HepG2 (cell line): ENCODE results near the gene TBC1D7. TPM values are rescaled to one million over a fixed set of nuclear protein-coding genes. Genes with fewer than 3 reads are reported as not detected.

Source experiments
- ATAC-seq: fragments of 200-7000 bp; cut with Tn5 transposase; 3 replicates; pipeline ENCODE4 v1.9.1; 2020; ENCODE audit warnings: mild to moderate bottlenecking, moderate library complexity
- BruUV-seq: library from RNA; stranded (reverse); fragments of 400-500 nt; replicated peaks from 2 replicates; lab custom pipeline; 2021; lab: Mats Ljungman, UMichigan
- CTCF ChIA-PET: fragments of 300-600 bp; formaldehyde crosslinking; extraction: SDS; loops from one replicate; lab custom pipeline; 2021; ENCODE audit warnings: low total read pairs, inconsistent platforms, low intra/inter-chr PET ratio; lab: Yijun Ruan, JAX
- POLR2A ChIA-PET: fragments of 350-600 bp; sonication (Branson Sonifier 250); formaldehyde crosslinking; loops from one replicate; lab custom pipeline; 2020; ENCODE audit warnings: antibody characterized with exemption, inconsistent platforms; lab: Yijun Ruan, JAX
- DNase-seq: peaks from one replicate; pipeline ENCODE4 v3.0.0-alpha.2; 2015; ENCODE audit warnings: low spot score
- FAIRE-seq: peaks from 3 replicates; lab custom pipeline; 2011; peaks lifted over from hg19 to GRCh38; lab: Jason Lieb, UNC
- H2AFZ ChIP-seq: one replicate; pipeline ENCODE4 v1.6.1; 2011; ENCODE audit warnings: low read length, inconsistent platforms
- H3K27ac ChIP-seq: fragments of 300-600 bp; 3 replicates; pipeline ENCODE4 v1.8.0; 2011; ENCODE audit warnings: mixed run types, mild to moderate bottlenecking, mixed read lengths, low read length, inconsistent platforms; ENCODE audit not compliant: insufficient read depth; ENCODE audit errors: extremely low read length
- H3K27me3 ChIP-seq, 2 experiments: fragments of 200-600 bp in 1 of 2; 2 replicates in 1 of 2; 3 replicates in 1 of 2; pipeline versions ENCODE4 v1.6.0 to v1.8.0; 2011; ENCODE audit warnings: low read length in 2 of 2, mild to moderate bottlenecking in 2 of 2, moderate library complexity in 2 of 2, inconsistent platforms in 1 of 2; ENCODE audit not compliant: insufficient read depth in 2 of 2, control insufficient read depth in 1 of 2
- H3K36me3 ChIP-seq, 2 experiments: fragments of 200-600 bp in 1 of 2; replicated peaks in 1 of 2; 2 replicates in 1 of 2; 3 replicates in 1 of 2; pipeline versions ENCODE4 v1.5.1 to v1.8.0; 2011; ENCODE audit warnings: low read length in 2 of 2, inconsistent platforms in 1 of 2; ENCODE audit not compliant: insufficient read depth in 2 of 2, control insufficient read depth in 1 of 2
- H3K4me1 ChIP-seq: 2 replicates; pipeline ENCODE4 v1.5.1; 2012; ENCODE audit warnings: low read length, inconsistent platforms; ENCODE audit not compliant: insufficient read depth
- H3K4me2 ChIP-seq: 2 replicates; pipeline ENCODE4 v1.6.0; 2011; ENCODE audit warnings: low read depth, low read length, inconsistent platforms
- H3K4me3 ChIP-seq, 3 experiments: fragments of 200-600 bp in 1 of 3; sonication (generic), shearing (Covaris generic) in 1 of 3; replicated peaks in 1 of 3; 2 replicates each; pipeline ENCODE4 v1.5.1; 2011 to 2016; ENCODE audit warnings: low read length in 3 of 3, inconsistent platforms in 2 of 3, low read depth in 2 of 3, mild to moderate bottlenecking in 2 of 3, control low read depth in 1 of 3, mixed read lengths in 1 of 3; ENCODE audit not compliant: insufficient read depth in 1 of 3
- H3K79me2 ChIP-seq: one replicate; pipeline ENCODE4 v1.6.1; 2011; ENCODE audit warnings: low read length, inconsistent platforms; ENCODE audit not compliant: insufficient read depth
- H3K9ac ChIP-seq: 2 replicates; pipeline ENCODE4 v1.6.0; 2011; ENCODE audit warnings: mild to moderate bottlenecking, low read depth, low read length, inconsistent platforms; ENCODE audit not compliant: insufficient read depth
- H3K9me3 ChIP-seq: 2 replicates; pipeline ENCODE4 v1.5.1; 2012; ENCODE audit warnings: mild to moderate bottlenecking, low read length
- H4K20me1 ChIP-seq: 2 replicates; pipeline ENCODE4 v1.6.0; 2011; ENCODE audit warnings: inconsistent platforms, mild to moderate bottlenecking, low read length, moderate library complexity; ENCODE audit not compliant: insufficient read depth
- AGO2 ChIP-seq: fragments of 200-400 bp; formaldehyde crosslinking; optimal IDR thresholded peaks from 2 replicates; pipeline ENCODE3; 2017; ENCODE audit warnings: mild to moderate bottlenecking, low read depth, low read length, moderate library complexity
- NCOA1 ChIP-seq: sonication (generic); formaldehyde crosslinking; IDR thresholded peaks from 2 replicates; pipeline ENCODE4 v1.9.0; 2021; ENCODE audit warnings: missing genetic modification reagents
- NFE2L1 ChIP-seq: sonication (generic); formaldehyde crosslinking; IDR thresholded peaks from 2 replicates; pipeline ENCODE4 v1.4.0; 2020; ENCODE audit warnings: missing genetic modification reagents, mild to moderate bottlenecking, borderline replicate concordance
- RAD21 ChIP-seq: fragments of 450-650 bp; formaldehyde crosslinking; IDR thresholded peaks from 2 replicates; pipeline ENCODE4 v1.5.0; 2020; ENCODE audit warnings: mild to moderate bottlenecking
- RARA ChIP-seq: IDR thresholded peaks from 2 replicates; pipeline ENCODE4 v1.6.1; 2016; ENCODE audit warnings: missing genetic modification reagents, missing compliant biosample characterization
- RFX3 ChIP-seq: IDR thresholded peaks from 2 replicates; pipeline ENCODE4 v1.6.1; 2016; ENCODE audit warnings: missing biosample characterization, missing genetic modification reagents
- STAG1 ChIP-seq: sonication (generic); formaldehyde crosslinking; IDR thresholded peaks from 2 replicates; pipeline ENCODE4 v1.4.0; 2020; ENCODE audit warnings: missing genetic modification reagents
- XRCC5 ChIP-seq: fragments of 200-400 bp; formaldehyde crosslinking; optimal IDR thresholded peaks from 2 replicates; pipeline ENCODE3; 2017; ENCODE audit warnings: mild to moderate bottlenecking, low read length
- ZNF34 ChIP-seq: sonication (generic); formaldehyde crosslinking; IDR thresholded peaks from 2 replicates; pipeline ENCODE4 v1.4.0; 2020; ENCODE audit warnings: mild to moderate bottlenecking, missing genetic modification reagents, borderline replicate concordance
- ZNF556 ChIP-seq: sonication (generic); formaldehyde crosslinking; IDR thresholded peaks from 2 replicates; pipeline ENCODE4 v1.4.0; 2020; ENCODE audit warnings: mild to moderate bottlenecking, missing genetic modification reagents, borderline replicate concordance
- ZNF567 ChIP-seq: sonication (generic); formaldehyde crosslinking; IDR thresholded peaks from 2 replicates; pipeline ENCODE4 v1.8.1; 2023; ENCODE audit warnings: mild to moderate bottlenecking, missing genetic modification reagents, borderline replicate concordance
- ZNF589 ChIP-seq: sonication (generic); formaldehyde crosslinking; conservative IDR thresholded peaks from 2 replicates; pipeline ENCODE4 v1.8.0; 2022; ENCODE audit warnings: mild to moderate bottlenecking, moderate library complexity, missing genetic modification reagents
- ZNF746 ChIP-seq: sonication (generic); formaldehyde crosslinking; IDR thresholded peaks from 2 replicates; pipeline ENCODE4 v1.8.0; 2022; ENCODE audit warnings: mild to moderate bottlenecking, missing genetic modification reagents
- ZNF841 ChIP-seq: sonication (generic); formaldehyde crosslinking; IDR thresholded peaks from 2 replicates; pipeline ENCODE4 v1.8.1; 2023; ENCODE audit warnings: missing genetic modification reagents, borderline replicate concordance
- WGBS: methylation state at CpG from one replicate; pipeline ENCODE4 v1.1.6; 2017; ENCODE audit warnings: low lambda C conversion rate; 5-methylcytosine and 5-hydroxymethylcytosine counted together
- in situ Hi-C: cut with HindIII; loops from 2 replicates; pipeline ENCODE4 v1.10.0; 2017; ENCODE audit warnings: low pct_unique_long_range_greater_than_20kb; ENCODE audit not compliant: extremely low pct_ligation_motif_present
- intact Hi-C: fragments of 100-400 bp; cut with micrococcal nuclease; formaldehyde crosslinking; loops from one replicate; pipeline ENCODE4 v1.10.0; 2022; ENCODE audit not compliant: unreplicated experiment
- polyA plus RNA-seq, 8 experiments: library from polyadenylated mRNA; depleted of rRNA in 3 of 8; stranded (reverse) in 7 of 8; unstranded in 1 of 8; fragments of >200 nt; fragmentation: Illumina TruSeq in 4 of 8; extraction: Trizol in 4 of 8; gene quantifications; 2 replicates each; pipeline versions ENCODE4 v1.2.1 to v1.2.3, GENCODE V29; 2011 to 2016; ENCODE audit warnings: low read depth in 4 of 8, missing spikeins in 1 of 8, mixed read lengths in 1 of 8; ENCODE audit not compliant: insufficient read depth in 1 of 8
- total RNA-seq, 5 experiments: library from RNA; depleted of rRNA; stranded (reverse); fragments of >200 nt; fragmentation: Illumina TruSeq; extraction: Trizol; gene quantifications; 2 replicates each; pipeline ENCODE4 v1.2.3, GENCODE V29; 2016; ENCODE audit warnings: low read depth in 1 of 5
- TF ChIP-seq, protein P1 (sequence below): sonication (generic); formaldehyde crosslinking; IDR thresholded peaks from 2 replicates; pipeline ENCODE4 v1.5.0; 2020; ENCODE audit warnings: mild to moderate bottlenecking, missing genetic modification reagents, moderate library complexity
- TF ChIP-seq, protein P2 (sequence below): sonication (generic); formaldehyde crosslinking; IDR thresholded peaks from 2 replicates; pipeline ENCODE4 v1.5.0; 2020; ENCODE audit warnings: missing genetic modification reagents

The TBC1D7 gene
- total and polyA plus RNA-seq, 2 of the 13 experiments (the other 11 are each of a cell fraction or from before 2014, with no cell fraction given), result 23.3 to 30.8 TPM

DNA sequence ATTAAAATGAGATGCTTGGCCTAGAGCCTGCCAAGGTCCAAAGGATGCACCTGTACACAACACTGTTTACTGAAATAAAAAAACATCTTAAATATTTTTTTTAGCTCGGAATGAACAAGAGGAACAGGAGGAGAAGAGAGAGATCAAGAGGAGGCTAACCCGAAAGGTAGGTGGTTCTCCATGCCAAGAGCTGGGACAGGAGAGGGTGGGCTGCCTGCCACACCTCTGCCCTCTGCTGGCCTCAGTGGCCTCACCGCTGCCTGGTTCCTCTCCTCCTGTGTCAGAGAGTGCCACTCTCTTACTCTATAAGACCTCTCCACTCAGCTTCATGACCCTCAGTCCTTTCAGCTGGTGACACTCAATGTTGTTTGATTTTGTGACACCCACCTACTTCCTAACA is 50.2 kb downstream of the TBC1D7 start:
- no peak for FAIRE-seq
- no peaks in the 10 kb centered on the region for H4K20me1 ChIP-seq
- peak; percentile 43; the same call in 1 of the 2 replicates for TF ChIP-seq RAD21
- peak; percentile 69 for TF ChIP-seq STAG1
- TF ChIP-seq AGO2, result no peak
- TF ChIP-seq, protein P1, sequence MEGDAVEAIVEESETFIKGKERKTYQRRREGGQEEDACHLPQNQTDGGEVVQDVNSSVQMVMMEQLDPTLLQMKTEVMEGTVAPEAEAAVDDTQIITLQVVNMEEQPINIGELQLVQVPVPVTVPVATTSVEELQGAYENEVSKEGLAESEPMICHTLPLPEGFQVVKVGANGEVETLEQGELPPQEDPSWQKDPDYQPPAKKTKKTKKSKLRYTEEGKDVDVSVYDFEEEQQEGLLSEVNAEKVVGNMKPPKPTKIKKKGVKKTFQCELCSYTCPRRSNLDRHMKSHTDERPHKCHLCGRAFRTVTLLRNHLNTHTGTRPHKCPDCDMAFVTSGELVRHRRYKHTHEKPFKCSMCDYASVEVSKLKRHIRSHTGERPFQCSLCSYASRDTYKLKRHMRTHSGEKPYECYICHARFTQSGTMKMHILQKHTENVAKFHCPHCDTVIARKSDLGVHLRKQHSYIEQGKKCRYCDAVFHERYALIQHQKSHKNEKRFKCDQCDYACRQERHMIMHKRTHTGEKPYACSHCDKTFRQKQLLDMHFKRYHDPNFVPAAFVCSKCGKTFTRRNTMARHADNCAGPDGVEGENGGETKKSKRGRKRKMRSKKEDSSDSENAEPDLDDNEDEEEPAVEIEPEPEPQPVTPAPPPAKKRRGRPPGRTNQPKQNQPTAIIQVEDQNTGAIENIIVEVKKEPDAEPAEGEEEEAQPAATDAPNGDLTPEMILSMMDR (CRISPR knock-in tag), result peak; percentile 71
- TF ChIP-seq XRCC5, result peak; percentile 41
- no peak for TF ChIP-seq ZNF589 (CRISPR knock-in tag)
- TF ChIP-seq, all 625 proteins: peak for 4
- H3K27me3 ChIP-seq, result no peaks in the 10 kb centered on the region
- peaks cover 12% of the 10 kb centered on the region for H3K4me1 ChIP-seq
- no peak overlapping the region for H3K4me2 ChIP-seq
- H3K79me2 ChIP-seq, result no peaks in the 10 kb centered on the region
- H3K9ac ChIP-seq, result no peak overlapping the region
- no peak overlapping the region for H3K4me3 ChIP-seq
- ChIA-PET CTCF (no interaction called here), POLR2A (no interaction called here)
- H2AFZ ChIP-seq, result no peak overlapping the region
- DNase-seq (no peak), ATAC-seq (peak; percentile 83)
- no TSS peak for BruUV-seq
- intact Hi-C loops (loop anchor here (1.0 kb wide), 1 partner anchor 83 kb away; no protein-coding TSS in a partner anchor), in situ Hi-C loops (no loop called here)
- H3K36me3 ChIP-seq, result no peaks in the 10 kb centered on the region
- no peak overlapping the region for H3K27ac ChIP-seq
- 54% methylated on average over 3 of the region's 3 CpGs for WGBS
- no peaks in the 10 kb centered on the region for H3K9me3 ChIP-seq

DNA sequence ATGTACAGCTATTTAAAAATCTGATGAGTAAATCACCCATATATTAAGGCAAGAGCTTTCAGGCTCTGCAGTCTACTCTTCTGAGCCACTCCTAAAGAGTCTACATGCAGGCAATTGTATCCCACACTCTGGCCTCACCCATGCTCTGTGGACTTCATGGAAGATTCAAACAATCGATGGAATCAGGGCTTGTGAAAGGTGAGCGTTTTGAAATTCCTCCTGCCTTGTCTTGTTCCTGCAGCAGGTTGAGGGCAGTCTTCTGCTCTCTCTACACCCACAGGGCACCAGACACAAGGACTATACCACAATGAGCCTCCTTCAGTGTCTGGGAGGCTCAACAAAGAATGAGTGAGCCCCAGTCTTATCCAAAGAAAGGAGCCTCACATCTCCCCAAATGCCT is 51.1 kb downstream of the TBC1D7 start:
- peaks cover 4% of the 10 kb centered on the region for H3K4me1 ChIP-seq
- peak; percentile 19; the same call in 1 of the 3 replicates for ATAC-seq
- no peak overlapping the region for H3K9ac ChIP-seq
- in situ Hi-C loops (no loop called here), intact Hi-C loops (no loop called here)
- WGBS, result 58% methylated on average over 2 of the region's 2 CpGs
- no peaks in the 10 kb centered on the region for H3K79me2 ChIP-seq
- no peaks in the 10 kb centered on the region for H3K27me3 ChIP-seq
- POLR2A ChIA-PET, result no interaction called here
- TF ChIP-seq ZNF34 (no peak), ZNF746 (CRISPR knock-in tag) (no peak), RARA (no peak), NCOA1 (CRISPR knock-in tag) (no peak), ZNF556 (CRISPR knock-in tag) (no peak), NFE2L1 (CRISPR knock-in tag) (no peak), RFX3 (CRISPR knock-in tag) (no peak), ZNF841 (CRISPR knock-in tag) (no peak), ZNF567 (CRISPR knock-in tag) (no peak)
- TF ChIP-seq, protein P2, sequence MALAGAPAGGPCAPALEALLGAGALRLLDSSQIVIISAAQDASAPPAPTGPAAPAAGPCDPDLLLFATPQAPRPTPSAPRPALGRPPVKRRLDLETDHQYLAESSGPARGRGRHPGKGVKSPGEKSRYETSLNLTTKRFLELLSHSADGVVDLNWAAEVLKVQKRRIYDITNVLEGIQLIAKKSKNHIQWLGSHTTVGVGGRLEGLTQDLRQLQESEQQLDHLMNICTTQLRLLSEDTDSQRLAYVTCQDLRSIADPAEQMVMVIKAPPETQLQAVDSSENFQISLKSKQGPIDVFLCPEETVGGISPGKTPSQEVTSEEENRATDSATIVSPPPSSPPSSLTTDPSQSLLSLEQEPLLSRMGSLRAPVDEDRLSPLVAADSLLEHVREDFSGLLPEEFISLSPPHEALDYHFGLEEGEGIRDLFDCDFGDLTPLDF, result no peak
- TF ChIP-seq, all 625 proteins: peak for 0
- CTCF ChIA-PET, result no interaction called here
- Histone ChIP-seq H3K9me3 (no peaks in the 10 kb centered on the region), H3K4me2 (no peak overlapping the region), H3K27ac (no peak overlapping the region), H3K4me3 (no peak overlapping the region), H2AFZ (no peak overlapping the region), H4K20me1 (no peaks in the 10 kb centered on the region), H3K36me3 (no peaks in the 10 kb centered on the region)
- DNase-seq, result no peak
- no TSS peak for BruUV-seq
- no peak for FAIRE-seq
